ENCODE data around the gene CBX5. TPM values are rescaled to one million over a fixed set of nuclear protein-coding genes. Genes with fewer than 3 reads are reported as not detected.
"Not testable (repeated sequence)": the region's sequence is repeated elsewhere in the genome, so short reads cannot be mapped to it uniquely, and the experiment has no call there.

Gene CBX5
- polyA plus RNA-seq, 4 donors: 2.7 to 40.1 (median 8.3) TPM

GRCh38 chr12:54287261-54288157, 7.6 kb upstream of the CBX5 start:
- peak in 1 of 2 donors; percentile 39 for DNase-seq
- Histone ChIP-seq H3K27ac (ENCODE audit: low read depth in 1 of 3, low read length in 2 of 3) (peak overlapping the region in 1 of 3 donors; percentile 67), H3K36me3 (ENCODE audit: control insufficient read depth in 3 of 3, insufficient read depth in 2 of 3, low read depth in 1 of 3, low read length in 3 of 3) (peaks cover 22 to 41% (median 24%) of the 10 kb centered on the region in 3 donors), H3K27me3 (ENCODE audit: control insufficient read depth in 3 of 3, insufficient read depth in 3 of 3, low read length in 3 of 3) (no peaks in the 10 kb centered on the region), H3K9me3 (ENCODE audit: control insufficient read depth in 2 of 2, insufficient read depth in 1 of 2, low read depth in 1 of 2, low read length in 1 of 2) (no peaks in the 10 kb centered on the region), H3K4me3 (ENCODE audit: low read depth in 1 of 3, low read length in 3 of 3) (no peak overlapping the region), H3K4me1 (ENCODE audit: control insufficient read depth in 3 of 3, insufficient read depth in 2 of 3, low read depth in 1 of 3, low read length in 2 of 3) (peaks cover 0 to 44% (median 4%) of the 10 kb centered on the region in 3 donors)
- FAIRE-seq: no peak
- WGBS, 3 donors: 64 to 67% (median 65%) methylated on average over 8 of the region's 8 CpGs

- Histone ChIP-seq H3K4me3 (ENCODE audit: low read depth in 1 of 3, low read length in 3 of 3) (no peak overlapping the region), H3K9me3 (ENCODE audit: control insufficient read depth in 2 of 2, insufficient read depth in 1 of 2, low read depth in 1 of 2, low read length in 1 of 2) (no peaks in the 10 kb centered on the region), H3K4me1 (ENCODE audit: control insufficient read depth in 3 of 3, insufficient read depth in 2 of 3, low read depth in 1 of 3, low read length in 2 of 3) (peaks cover 0 to 44% (median 5%) of the 10 kb centered on the region in 3 donors), H3K27me3 (ENCODE audit: control insufficient read depth in 3 of 3, insufficient read depth in 3 of 3, low read length in 3 of 3) (no peaks in the 10 kb centered on the region), H3K27ac (ENCODE audit: low read depth in 1 of 3, low read length in 2 of 3) (peak overlapping the region in 2 of 3 donors; percentile 13 to 67), H3K36me3 (ENCODE audit: control insufficient read depth in 3 of 3, insufficient read depth in 2 of 3, low read depth in 1 of 3, low read length in 3 of 3) (peaks cover 23 to 40% (median 27%) of the 10 kb centered on the region in 3 donors)
- WGBS, 3 donors: 28 to 49% (median 40%) methylated on average over 12 of the region's 12 CpGs
- FAIRE-seq (no peak), DNase-seq (peak; percentile 35 to 57)
Measured at GRCh38 chr12:54286042-54287030, 6.4 kb upstream of the CBX5 start.

- Histone ChIP-seq H3K27ac (ENCODE audit: low read depth in 1 of 3, low read length in 2 of 3) (peak overlapping the region in 2 of 3 donors; percentile 13 to 67), H3K4me3 (ENCODE audit: low read depth in 1 of 3, low read length in 3 of 3) (no peak overlapping the region), H3K9me3 (ENCODE audit: control insufficient read depth in 2 of 2, insufficient read depth in 1 of 2, low read depth in 1 of 2, low read length in 1 of 2) (no peaks in the 10 kb centered on the region), H3K36me3 (ENCODE audit: control insufficient read depth in 3 of 3, insufficient read depth in 2 of 3, low read depth in 1 of 3, low read length in 3 of 3) (peaks cover 23 to 42% (median 27%) of the 10 kb centered on the region in 3 donors), H3K27me3 (ENCODE audit: control insufficient read depth in 3 of 3, insufficient read depth in 3 of 3, low read length in 3 of 3) (no peaks in the 10 kb centered on the region), H3K4me1 (ENCODE audit: control insufficient read depth in 3 of 3, insufficient read depth in 2 of 3, low read depth in 1 of 3, low read length in 2 of 3) (peaks cover 0 to 44% (median 5%) of the 10 kb centered on the region in 3 donors)
- DNase-seq (no peak), FAIRE-seq (no peak)
- WGBS, 3 donors: 23 to 50% (median 42%) methylated on average over 5 of the region's 5 CpGs
Measured at GRCh38 chr12:54285150-54286041, 5.5 kb upstream of the CBX5 start.

- H3K4me3 ChIP-seq (ENCODE audit: low read depth in 1 of 3, low read length in 3 of 3): peak overlapping the region in 2 of 3 donors; percentile 23 to 82
- 9 to 37% (median 20%) methylated on average over 1 of the region's 2 CpGs for WGBS, 3 donors
- FAIRE-seq; H3K9me3 ChIP-seq (ENCODE audit: control insufficient read depth in 2 of 2, insufficient read depth in 1 of 2, low read depth in 1 of 2, low read length in 1 of 2); DNase-seq; H3K27me3 ChIP-seq (ENCODE audit: control insufficient read depth in 3 of 3, insufficient read depth in 3 of 3, low read length in 3 of 3); H3K27ac ChIP-seq (ENCODE audit: low read depth in 1 of 3, low read length in 2 of 3): not testable (repeated sequence)
- H3K36me3 ChIP-seq (ENCODE audit: control insufficient read depth in 3 of 3, insufficient read depth in 2 of 3, low read depth in 1 of 3, low read length in 3 of 3): peaks cover 23 to 40% (median 27%) of the 10 kb centered on the region in 3 donors
- H3K4me1 ChIP-seq (ENCODE audit: control insufficient read depth in 3 of 3, insufficient read depth in 2 of 3, low read depth in 1 of 3, low read length in 2 of 3): peaks cover 0 to 44% (median 5%) of the 10 kb centered on the region in 3 donors
Measured at GRCh38 chr12:54284070-54284780, 4.3 kb upstream of the CBX5 start.

- FAIRE-seq (no peak), DNase-seq (no peak)
- peaks cover 23 to 30% (median 27%) of the 10 kb centered on the region in 3 donors for H3K36me3 ChIP-seq (ENCODE audit: control insufficient read depth in 3 of 3, insufficient read depth in 2 of 3, low read depth in 1 of 3, low read length in 3 of 3)
- peak overlapping the region; percentile 17 to 82 (median 66) for H3K4me3 ChIP-seq (ENCODE audit: low read depth in 1 of 3, low read length in 3 of 3)
- no peaks in the 10 kb centered on the region for H3K9me3 ChIP-seq (ENCODE audit: control insufficient read depth in 2 of 2, insufficient read depth in 1 of 2, low read depth in 1 of 2, low read length in 1 of 2)
- peaks cover 2 to 40% (median 5%) of the 10 kb centered on the region in 3 donors for H3K4me1 ChIP-seq (ENCODE audit: control insufficient read depth in 3 of 3, insufficient read depth in 2 of 3, low read depth in 1 of 3, low read length in 2 of 3)
- 7 to 25% (median 13%) methylated on average over 11 of the region's 11 CpGs for WGBS, 3 donors
- H3K27me3 ChIP-seq (ENCODE audit: control insufficient read depth in 3 of 3, insufficient read depth in 3 of 3, low read length in 3 of 3): no peaks in the 10 kb centered on the region
- peak overlapping the region in 1 of 3 donors; percentile 14 for H3K27ac ChIP-seq (ENCODE audit: low read depth in 1 of 3, low read length in 2 of 3)
Measured at GRCh38 chr12:54282949-54283593, 3.1 kb upstream of the CBX5 start.

- peak overlapping the region; percentile 66 to 82 (median 74) for H3K4me3 ChIP-seq (ENCODE audit: low read depth in 1 of 3, low read length in 3 of 3)
- not testable (repeated sequence) for FAIRE-seq; H3K9me3 ChIP-seq (ENCODE audit: control insufficient read depth in 2 of 2, insufficient read depth in 1 of 2, low read depth in 1 of 2, low read length in 1 of 2); H3K27me3 ChIP-seq (ENCODE audit: control insufficient read depth in 3 of 3, insufficient read depth in 3 of 3, low read length in 3 of 3); DNase-seq
- peaks cover 20 to 26% (median 25%) of the 10 kb centered on the region in 3 donors for H3K36me3 ChIP-seq (ENCODE audit: control insufficient read depth in 3 of 3, insufficient read depth in 2 of 3, low read depth in 1 of 3, low read length in 3 of 3)
- 2 to 7% (median 5%) methylated on average over 4 of the region's 4 CpGs for WGBS, 3 donors
- peaks cover 5 to 36% (median 5%) of the 10 kb centered on the region in 3 donors for H3K4me1 ChIP-seq (ENCODE audit: control insufficient read depth in 3 of 3, insufficient read depth in 2 of 3, low read depth in 1 of 3, low read length in 2 of 3)
- peak overlapping the region in 1 of 3 donors; percentile 88 for H3K27ac ChIP-seq (ENCODE audit: low read depth in 1 of 3, low read length in 2 of 3)
Measured at GRCh38 chr12:54281694-54282093, 1.8 kb upstream of the CBX5 start.

- not testable (repeated sequence) for H3K27me3 ChIP-seq (ENCODE audit: control insufficient read depth in 3 of 3, insufficient read depth in 3 of 3, low read length in 3 of 3); DNase-seq; H3K9me3 ChIP-seq (ENCODE audit: control insufficient read depth in 2 of 2, insufficient read depth in 1 of 2, low read depth in 1 of 2, low read length in 1 of 2); FAIRE-seq
- Histone ChIP-seq H3K27ac (ENCODE audit: low read depth in 1 of 3, low read length in 2 of 3) (peak overlapping the region; percentile 65 to 95 (median 88)), H3K4me1 (ENCODE audit: control insufficient read depth in 3 of 3, insufficient read depth in 2 of 3, low read depth in 1 of 3, low read length in 2 of 3) (peaks cover 5 to 32% (median 5%) of the 10 kb centered on the region in 3 donors), H3K36me3 (ENCODE audit: control insufficient read depth in 3 of 3, insufficient read depth in 2 of 3, low read depth in 1 of 3, low read length in 3 of 3) (peaks cover 18 to 25% (median 25%) of the 10 kb centered on the region in 3 donors), H3K4me3 (ENCODE audit: low read depth in 1 of 3, low read length in 3 of 3) (peak overlapping the region; percentile 66 to 82 (median 74))
- WGBS, 3 donors: 0% methylated on average over 10 of the region's 10 CpGs
Measured at GRCh38 chr12:54281261-54281638, 1.3 kb upstream of the CBX5 start.

All from small intestine (tissue), 7 donors.